GM19035 (cell line): ENCODE data around the gene PSMA7.

ENCODE experiments used
- ATAC-seq: cut with Tn5 transposase; IDR thresholded peaks from one replicate; pipeline ENCODE4 v1.9.1; 2021; ENCODE audit not compliant: unreplicated experiment

PSMA7 gene

DNA sequence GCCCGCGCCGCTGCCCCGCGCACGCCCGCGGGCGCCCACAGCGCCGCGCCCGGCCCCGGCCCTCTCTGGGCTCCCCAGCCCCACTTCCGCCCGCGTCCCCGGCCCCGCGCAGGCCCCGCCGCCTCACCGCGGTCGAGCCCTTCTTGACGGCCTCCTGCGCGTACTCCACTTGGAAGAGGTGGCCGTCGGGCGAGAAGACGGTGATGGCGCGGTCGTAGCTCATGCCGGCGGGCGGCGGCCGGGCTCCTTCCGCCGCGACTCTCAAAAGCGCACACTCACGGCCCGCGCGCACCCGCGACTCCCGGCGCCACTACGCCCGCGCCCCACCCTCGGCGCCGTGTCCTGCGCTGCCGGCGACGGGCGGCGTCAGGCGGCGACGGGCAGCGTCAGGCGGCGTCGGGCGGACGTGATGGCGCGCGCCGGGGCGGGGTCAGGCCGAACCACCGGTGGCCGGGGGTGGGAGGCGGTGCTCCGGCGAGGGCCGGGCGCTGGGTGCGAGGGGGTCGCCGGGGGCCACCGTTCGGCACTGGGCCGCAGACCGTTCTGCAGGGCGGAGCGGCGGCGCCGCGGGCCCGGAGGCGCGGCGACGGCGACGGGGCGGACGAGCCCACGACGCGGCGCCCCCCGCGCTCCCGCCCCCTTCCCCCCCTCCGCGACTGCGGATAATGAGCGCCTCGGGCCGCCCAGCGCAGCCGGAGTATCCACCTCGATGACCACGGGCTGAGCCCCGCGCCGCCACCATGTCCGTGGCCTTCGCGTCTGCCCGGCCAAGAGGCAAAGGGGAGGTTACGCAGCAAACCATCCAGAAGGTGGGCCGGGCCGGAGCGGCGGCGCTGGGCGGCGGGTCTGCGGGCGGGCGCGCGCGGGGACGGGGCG lies at the start of gene PSMA7, which contains the start of gene SS18L1:
PSMA7 (minus strand) TSS at position 314 of the 876 bp plus-strand sequence; CDS start at position 223, 91 bp downstream.
SS18L1 (plus strand) TSS at position 689 of the 876 bp plus-strand sequence; CDS start at position 741, 52 bp downstream.
- peak; percentile 69 for ATAC-seq

DNA sequence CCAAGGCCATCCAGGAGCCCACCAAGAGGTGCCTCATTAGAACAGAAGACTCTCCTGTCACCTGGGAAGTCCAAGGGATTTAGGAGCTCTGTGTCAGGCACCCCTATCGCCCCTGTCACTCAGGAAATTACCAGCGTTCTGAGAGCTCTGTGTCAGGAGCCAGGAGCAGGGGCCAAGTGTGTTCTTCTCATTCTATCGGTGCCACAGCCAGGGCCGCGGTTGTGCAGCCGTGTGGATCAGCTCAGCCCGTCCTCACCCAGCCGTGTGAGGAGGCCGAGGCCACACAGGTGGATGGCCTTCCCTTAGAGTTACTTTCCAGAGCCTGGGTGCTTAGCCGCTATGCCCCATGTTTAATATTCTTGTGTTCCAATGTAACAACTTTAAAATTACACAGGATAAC lies 49.4 kb upstream of the PSMA7 start:
- ATAC-seq: no peak

DNA sequence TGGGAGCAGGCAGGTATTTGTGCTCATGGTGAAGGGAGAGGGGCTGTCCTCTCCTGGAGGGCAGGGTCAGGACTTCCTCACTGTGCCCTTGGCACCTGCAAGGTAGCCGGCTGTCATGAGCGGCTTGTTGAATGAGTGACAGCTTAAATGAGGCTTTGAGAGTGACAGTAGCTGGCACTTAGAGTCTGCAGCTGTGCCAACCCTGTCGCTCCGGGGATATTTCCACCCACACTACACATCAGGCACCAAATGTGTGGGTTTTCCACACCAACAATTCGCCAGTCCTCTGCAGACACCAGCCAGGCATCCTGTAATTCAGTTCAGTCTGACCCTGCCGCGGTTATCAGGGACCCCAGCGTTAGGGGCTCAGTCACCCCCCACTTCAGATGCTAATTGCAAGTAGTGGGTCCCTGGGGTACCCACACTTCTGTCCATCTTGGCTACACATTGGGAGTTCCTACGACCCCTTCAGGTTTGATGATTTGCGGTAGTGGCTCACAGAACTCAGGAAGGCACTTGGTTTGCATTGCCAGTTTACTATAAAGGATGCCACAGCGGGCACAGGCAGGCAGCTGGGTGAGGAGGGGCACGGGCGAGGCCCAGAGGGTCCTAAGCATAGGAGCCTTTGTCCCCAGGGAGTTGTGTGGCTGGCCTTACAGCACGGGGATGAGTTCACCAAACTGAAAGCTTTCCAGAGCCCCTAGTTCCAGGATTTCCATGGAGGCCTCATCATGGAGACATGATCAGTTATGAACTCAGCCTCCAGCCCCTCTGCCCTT lies 48.8 kb upstream of the PSMA7 start:
- no peak for ATAC-seq

DNA sequence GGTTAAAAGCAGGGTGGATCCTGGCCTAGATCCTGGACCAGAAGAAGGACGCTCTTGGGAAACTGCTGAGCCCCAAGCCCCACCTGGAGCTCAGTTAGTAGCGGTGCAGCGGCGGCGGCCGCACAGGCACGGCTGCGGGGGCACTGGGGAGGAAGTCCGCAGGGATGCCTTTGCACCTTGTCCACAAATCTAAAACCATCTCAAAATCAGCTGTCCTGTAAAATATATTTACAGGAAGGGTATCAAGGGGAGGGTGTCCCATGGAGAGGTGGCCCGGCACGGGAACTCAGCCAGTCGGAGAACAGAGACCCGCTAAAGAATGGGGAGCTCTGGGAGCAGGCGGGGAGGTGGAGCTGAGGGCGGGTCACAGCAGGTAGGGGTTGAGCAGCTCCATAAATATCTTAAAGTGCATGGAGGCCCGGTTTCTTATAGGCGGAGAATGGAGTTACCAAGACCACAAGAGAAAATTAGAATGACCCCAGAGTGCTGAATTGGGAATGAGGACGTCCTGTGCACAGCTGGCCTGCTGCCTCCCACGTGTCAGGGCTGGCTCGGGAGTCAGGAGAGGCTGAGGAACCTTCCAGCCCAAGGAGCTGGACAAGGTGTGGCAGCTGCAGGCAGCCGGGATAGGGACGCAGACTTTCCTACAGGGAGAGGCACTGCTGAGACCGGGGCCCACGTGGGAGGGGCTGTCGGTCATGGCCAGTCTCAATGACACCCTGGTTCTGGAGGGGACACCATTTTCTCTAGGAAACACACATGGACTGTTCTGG lies 47.6 kb upstream of the PSMA7 start:
- ATAC-seq: no peak

DNA sequence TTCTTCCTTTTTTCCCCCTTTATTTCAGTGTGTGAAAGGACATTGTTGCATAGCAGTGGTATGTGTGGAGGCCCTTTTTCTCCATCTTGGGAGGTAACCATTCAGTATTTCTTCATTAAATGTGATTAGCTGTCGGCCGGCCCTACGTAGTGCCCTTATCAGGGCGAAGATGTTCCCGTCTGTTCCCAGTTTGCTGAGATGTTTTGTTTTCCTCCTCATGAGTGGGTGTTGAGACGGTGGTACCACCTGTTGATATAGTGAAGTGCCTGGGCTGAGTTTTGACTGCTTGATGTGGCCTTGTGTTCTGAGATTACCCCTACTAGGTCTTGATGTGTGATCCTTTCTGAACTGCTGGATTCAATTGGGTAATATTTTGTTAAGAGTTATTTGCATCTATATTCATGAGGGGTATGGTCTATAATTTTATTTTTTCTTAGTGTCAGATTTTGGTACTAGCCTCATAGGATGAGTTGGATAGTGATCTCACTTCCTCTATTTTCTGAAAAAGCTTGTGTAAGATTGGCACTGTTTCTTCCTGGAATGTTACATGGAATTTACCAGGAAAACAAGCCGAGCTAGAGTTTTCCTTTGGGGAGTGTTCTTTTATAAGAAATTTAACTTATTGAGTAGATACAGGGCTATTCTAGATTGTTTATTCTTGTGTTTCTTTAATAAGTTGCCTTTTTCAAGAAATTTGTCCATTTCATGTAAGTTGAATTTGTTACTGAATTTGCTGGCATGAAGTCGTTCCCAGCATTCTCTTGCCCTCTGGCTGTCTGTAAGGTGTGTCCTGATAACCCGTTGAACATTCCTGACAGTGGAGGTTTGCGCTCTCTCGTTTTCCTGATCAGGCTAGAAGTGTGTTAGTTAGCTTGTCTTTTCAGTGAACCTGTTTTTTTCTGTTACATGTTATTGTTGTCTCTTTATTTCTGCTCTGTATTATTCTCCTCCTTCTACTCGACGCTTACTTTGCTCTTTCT lies 44.0 kb upstream of the PSMA7 start:
- no peak for ATAC-seq

DNA sequence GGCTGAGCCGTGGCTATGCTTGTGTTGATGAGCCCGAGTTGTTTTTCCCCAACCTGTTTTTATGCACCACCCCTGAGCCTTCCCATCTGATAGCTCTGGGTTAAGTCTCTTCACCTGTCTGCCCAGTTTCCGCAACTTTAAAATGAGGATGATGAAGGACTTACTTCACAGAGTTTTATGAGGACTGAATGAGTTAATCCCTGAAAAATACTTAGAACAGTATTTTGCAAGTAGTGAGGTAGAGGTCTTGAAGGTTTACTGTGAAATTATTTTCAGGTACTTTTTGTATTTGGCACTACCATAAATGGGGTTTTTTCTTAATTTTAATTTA lies 42.9 kb upstream of the PSMA7 start:
- no peak for ATAC-seq

DNA sequence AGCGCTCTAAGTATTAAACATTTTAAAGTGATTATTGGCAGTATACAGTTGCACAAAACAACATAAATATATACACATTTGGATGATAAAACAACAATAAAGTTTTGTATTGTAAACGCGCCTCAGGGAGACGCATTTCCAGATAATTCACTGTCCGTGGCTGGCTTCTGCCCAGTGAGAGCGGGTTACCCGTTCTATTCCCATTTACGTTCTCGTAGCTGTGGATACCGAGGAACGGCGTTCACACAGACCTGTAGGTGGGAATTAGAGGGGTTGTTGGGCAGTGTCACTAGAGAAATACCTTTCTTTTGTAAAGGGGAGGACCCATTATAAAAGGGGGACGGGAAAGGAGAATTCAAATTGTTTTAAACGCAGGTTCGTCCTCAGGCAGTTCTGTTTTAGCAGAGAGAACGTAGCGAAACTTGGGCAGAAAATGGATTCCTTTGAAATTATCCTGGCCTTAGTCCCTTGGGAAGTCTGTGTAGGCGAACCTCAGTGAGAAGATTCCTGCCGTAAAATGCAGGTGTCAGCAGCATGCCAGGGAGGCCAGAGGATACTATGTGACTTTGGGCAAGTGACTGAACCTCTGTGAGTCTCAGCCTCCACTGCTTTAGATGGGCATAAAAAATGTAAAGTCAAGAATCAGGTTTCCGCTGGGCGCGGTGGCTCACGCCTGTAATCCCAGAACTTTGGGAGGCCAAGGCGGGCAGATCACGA lies 40.4 kb upstream of the PSMA7 start:
- ATAC-seq: no peak

DNA sequence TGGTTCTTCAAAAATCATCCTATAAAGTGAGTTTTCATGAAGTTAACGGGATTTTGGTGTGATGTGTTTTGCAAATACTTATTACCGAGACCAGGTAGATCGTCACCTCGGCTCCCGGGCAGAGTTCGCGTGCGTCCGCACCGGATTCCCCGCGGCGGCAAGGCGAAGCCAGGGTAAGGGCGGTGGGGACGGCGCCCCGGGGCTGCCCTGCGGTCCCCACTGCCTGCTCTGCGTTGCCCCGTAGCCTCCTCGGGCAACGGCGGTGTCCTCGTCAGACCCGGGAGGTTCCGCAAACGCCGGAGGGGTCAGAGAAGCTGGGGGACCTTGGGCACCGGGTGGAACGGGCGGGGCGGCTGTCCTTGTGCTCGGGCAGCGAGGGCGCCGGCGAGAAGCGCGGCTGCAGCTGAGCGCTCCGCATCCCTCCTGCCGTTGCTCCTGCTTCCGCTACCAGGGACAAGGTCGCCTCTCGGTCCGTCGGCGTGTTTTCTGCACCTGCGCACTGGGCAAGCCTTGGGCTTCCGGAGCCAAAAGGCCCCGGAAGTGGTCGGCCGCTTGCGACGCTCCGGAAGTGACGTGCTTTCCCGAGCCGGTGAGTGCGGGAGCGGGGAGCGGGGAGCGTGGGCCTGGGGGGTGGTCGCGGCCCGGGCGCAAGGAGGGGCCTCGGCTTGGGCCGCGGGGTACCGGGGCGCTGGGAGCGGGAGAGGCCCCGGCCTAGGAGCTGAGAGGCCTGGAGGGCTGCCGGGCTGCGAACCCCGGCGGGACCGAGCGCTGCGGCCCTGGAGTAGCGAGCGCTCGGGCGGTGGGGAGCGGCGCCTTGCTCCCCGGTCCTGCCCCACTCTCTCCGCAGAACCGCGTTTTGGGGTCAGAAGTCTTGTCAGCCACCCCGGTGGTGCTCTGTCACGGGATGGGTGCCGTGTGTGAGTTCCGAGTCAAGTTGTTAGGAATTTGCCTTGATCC lies 39.6 kb upstream of the PSMA7 start, which contains the start of gene MTG2:
MTG2 (plus strand) TSS at position 560 of the 957 bp plus-strand sequence. CDS start 10,393 bp downstream, outside the sequence.
- ATAC-seq: peak; percentile 94

DNA sequence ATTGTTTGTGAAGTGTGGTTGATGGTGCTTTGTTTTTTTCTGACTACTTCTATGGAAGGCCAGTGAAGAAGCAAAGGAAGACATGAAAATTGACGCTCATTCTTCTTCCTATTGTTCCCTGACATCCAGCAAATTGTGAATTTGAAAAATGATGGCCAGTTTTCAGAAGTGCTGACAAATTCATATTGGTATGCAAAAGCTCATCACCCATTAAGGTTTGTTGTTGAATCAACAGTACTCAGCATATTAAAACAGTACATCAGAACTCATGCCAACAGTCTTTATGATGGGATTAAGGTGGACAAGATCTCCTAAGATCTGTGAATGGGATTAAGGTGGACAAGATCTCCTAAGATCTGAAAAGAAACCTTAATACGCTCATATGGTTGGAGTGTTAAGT lies 38.6 kb upstream of the PSMA7 start:
- ATAC-seq: no peak

DNA sequence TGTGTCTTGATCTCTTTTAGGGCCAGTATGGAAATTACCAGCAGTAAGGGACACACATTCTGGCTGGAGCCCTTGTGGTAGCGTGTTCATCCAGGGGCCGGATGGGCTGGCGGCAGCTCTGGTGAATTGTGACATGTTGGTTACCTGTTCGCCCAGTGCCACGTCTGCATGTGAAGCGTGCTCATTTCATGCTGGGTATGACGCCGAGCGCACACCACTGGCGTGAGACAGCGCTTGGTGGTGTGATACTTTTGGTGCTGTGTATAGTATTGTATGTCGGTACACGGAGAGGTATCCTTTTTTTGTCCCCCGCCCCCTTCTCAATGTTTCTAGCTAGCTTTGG lies 35.9 kb upstream of the PSMA7 start:
- ATAC-seq: no peak

DNA sequence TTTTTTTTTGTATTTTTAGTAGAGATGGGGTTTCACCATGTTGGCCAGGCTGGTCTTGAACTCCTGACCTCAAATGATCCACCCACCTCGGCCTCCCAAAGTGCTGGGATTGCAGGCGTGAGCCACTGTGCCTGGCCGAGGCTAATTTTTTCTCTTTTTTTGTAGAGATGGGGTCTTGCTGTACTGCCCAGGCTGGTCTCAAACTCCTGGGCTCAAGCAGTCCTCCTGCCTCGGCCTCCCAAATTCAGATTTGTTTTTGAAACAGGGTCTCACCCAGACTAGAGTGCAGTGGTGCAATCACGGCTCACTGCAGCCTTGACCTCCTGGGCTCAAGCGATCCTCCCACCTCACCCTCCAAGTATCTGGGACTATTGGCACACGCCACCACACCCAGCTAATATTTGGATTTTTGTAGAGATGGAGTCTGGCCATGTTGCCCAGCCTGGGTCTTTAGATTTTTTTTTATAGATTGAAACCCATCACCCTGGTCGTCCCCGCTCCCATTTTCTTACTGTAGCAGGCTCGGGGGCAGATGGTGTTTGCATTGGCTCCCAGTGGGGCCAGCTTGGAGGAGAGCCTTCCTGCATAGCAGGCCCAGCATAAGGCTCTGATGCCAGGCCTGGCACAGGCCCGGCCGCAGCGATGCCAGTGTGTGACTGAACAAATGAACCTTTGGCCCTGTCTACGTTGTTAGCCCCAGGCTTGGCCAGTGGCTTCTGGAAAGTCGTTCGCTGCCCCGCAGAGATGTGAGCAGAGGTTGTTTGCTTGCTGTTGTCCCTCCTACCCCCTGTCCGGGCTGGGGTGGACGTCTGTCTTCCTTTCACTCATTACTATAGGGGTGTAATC lies 35.3 kb upstream of the PSMA7 start:
- no peak for ATAC-seq

DNA sequence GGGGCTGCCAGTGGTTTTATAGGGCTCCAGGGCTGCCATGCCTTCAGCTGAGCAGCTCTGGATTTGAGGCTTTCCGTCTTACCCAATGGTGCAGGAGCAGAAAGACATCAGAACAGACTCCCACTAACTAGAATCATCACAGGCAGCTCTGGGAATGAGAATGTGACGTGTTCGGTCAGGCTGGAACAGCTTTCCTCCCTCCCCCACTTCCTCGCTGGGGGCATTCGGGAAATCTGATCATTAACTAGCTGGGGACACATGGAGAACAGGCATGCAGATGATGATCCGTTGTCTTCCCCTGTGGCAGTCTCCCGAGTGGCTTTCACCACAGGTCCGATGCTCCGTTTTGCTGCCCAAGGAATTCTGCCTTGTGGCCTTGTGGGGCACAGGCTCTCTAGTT lies 34.1 kb upstream of the PSMA7 start:
- no peak for ATAC-seq

DNA sequence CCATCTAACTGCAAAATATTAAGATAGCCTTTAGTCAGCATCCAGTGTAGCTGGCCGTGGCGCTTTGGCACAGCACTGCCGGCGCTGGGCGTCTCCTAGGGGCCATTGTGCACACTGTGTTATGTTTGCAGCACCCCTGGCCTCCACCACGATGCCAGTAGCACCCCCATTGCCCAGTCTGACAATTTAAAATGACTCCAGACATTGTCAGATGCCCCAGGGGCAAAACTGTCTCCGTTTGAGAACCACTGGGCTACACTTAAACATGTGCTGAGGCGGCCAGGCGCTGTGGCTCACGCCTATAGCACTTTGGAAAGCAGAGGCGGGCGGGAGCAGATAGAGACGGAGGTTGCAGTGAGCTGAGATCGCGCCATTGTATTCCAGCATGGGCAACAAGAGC lies 33.7 kb upstream of the PSMA7 start:
- ATAC-seq: no peak

DNA sequence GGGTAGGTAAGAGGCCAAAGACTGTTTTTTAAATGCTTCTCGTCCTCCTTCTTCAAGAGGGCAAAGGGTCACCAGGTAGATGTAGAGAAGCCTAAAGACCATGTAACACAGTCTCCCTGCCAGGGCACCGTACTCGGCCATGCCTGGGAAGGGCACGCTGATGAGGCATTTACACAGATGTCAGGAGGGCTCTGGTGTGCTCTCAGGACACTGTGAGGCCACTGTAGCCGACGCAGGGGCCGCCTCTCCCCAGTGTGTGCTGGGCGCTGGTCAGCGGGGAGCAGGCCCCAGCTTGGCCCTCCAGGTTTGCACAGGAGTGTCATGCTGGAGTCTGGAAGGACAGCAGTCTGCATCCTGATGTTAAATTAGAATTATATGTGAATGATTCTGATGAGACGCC lies 32.5 kb upstream of the PSMA7 start:
- ATAC-seq: no peak

DNA sequence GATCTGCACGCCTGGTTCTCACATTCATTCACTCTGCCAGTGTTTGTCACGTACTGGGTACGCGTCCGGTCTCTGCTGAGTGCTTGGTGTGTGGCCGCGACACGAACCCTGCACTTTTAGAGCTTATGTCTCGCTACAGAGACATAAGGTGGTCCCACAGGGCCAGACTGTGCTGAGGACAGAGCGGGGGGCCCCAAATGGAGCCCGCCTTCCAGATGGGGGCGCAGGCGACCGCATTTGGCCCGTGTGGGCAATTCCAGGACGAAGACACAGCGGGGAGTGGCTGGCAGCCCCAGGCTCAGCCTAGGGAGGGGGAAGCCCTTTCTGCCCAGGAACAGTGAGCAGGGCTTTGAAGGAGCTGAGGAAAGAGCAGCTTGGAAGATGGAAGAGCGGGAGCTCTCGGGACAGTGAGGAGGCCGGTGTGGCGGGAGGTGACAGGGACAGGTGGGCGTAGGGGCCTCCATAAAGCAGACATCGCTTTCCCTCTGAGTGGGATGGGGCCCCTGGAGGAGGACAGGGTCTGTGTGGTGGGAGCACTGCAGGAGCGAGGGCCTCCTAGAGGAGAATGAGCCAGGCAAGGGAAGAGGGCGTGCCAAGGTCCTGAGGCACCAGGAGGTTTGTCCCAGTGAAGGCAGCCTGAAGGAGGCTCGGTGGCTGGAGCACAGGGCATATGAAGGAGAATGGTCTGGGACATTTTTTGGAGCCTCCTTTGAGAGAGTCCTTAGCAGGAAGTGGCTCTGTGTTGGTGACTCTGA lies 31.9 kb upstream of the PSMA7 start:
- no peak for ATAC-seq

DNA sequence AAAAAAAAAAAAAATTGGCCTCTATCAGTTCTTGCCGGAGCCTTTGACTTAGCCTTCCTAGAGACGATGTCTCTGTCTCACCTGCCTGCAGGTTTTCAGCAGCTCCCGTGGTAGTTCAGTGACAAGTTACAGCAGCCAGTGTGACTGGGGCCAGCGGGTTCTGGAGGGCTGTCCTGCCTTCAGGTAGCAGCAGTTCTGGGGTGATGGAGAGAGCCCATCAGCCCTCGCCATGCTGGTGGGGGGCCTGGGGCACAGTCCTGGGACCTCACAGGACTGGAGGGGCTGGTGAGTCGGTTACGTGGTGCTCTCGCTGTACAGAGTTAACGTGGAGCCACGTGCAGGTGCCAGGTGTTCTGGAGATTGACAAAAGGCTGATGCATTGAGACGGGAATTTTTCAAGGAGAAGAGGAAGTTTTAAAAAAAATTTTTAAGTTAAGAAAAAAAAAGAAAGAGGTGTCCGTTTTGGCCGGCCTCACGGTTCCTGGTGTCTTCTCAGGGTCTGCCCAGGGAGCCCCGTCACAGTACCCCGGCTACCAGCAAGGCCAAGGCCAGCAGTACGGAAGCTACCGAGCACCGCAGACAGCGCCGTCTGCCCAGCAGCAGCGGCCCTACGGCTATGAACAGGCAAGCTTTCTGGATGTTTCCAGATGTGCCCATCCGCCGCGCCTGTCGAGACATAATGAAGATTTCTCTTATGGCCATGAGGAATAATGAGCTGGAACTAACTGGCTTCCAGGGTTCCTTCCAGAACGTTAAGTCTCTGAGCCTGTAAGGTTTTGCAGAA lies 31.0 kb upstream of the PSMA7 start:
- ATAC-seq: no peak
